Measurements from ENCODE around the gene KIF19.

DNA sequence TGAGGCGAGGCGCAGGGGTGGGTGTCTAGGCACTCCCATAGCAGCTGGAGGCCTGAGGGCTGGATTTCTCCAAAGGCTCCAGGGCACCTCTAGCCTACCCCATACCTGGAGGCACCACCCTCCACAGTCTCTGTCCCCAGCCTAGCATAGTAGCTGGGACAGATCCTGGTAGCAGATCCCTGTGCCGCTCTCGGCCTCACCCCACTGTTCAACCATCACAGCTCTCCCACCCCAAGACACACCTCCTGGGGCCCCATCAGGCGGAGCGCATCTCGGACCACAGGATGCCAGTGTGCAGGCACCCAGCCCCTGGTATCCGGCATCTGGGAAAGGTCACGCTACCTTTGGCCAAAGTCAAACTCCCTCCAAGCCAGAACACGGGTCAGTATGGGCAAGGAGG lies 28.5 kb downstream of the KIF19 start:
- TF ChIP-seq, protein P1, sequence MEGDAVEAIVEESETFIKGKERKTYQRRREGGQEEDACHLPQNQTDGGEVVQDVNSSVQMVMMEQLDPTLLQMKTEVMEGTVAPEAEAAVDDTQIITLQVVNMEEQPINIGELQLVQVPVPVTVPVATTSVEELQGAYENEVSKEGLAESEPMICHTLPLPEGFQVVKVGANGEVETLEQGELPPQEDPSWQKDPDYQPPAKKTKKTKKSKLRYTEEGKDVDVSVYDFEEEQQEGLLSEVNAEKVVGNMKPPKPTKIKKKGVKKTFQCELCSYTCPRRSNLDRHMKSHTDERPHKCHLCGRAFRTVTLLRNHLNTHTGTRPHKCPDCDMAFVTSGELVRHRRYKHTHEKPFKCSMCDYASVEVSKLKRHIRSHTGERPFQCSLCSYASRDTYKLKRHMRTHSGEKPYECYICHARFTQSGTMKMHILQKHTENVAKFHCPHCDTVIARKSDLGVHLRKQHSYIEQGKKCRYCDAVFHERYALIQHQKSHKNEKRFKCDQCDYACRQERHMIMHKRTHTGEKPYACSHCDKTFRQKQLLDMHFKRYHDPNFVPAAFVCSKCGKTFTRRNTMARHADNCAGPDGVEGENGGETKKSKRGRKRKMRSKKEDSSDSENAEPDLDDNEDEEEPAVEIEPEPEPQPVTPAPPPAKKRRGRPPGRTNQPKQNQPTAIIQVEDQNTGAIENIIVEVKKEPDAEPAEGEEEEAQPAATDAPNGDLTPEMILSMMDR (IDR thresholded peaks at IDR 0.05), result no peak
- no peak for TF ChIP-seq POLR2A (IDR thresholded peaks at IDR 0.05)

All from heart left ventricle (tissue), 13 donors.